Loucy (cell line): ENCODE results near the gene FGFR3.

ENCODE experiments used
- H2AFZ ChIP-seq: fragments of 200-600 bp; sonication (generic); 2 replicates; pipeline ENCODE4 v1.6.0; 2016; ENCODE audit warnings: antibody characterized with exemption, mild to moderate bottlenecking, low read length, moderate library complexity
- H3F3A ChIP-seq: fragments of 200-600 bp; 2 replicates; pipeline ENCODE4 v1.6.0; 2016; ENCODE audit warnings: antibody characterized with exemption, low read depth, mild to moderate bottlenecking
- H3K27me3 ChIP-seq: fragments of 200-600 bp; sonication (generic); 2 replicates; pipeline ENCODE4 v1.6.1; 2014; ENCODE audit warnings: low read length, mild to moderate bottlenecking; ENCODE audit not compliant: insufficient read depth, poor library complexity, severe bottlenecking
- H3K36me3 ChIP-seq: fragments of 200-600 bp; sonication (generic); 2 replicates; pipeline ENCODE4 v1.6.1; 2016; ENCODE audit warnings: low read length; ENCODE audit not compliant: insufficient read depth
- H3K4me1 ChIP-seq: fragments of 200-600 bp; sonication (generic); 2 replicates; pipeline ENCODE4 v1.5.1; 2014; ENCODE audit warnings: low read length, mild to moderate bottlenecking; ENCODE audit not compliant: insufficient read depth, poor library complexity, severe bottlenecking
- H3K4me2 ChIP-seq: fragments of 200-600 bp; sonication (generic); 2 replicates; pipeline ENCODE4 v1.6.0; 2014; ENCODE audit warnings: antibody characterized with exemption, low read length, low read depth, mild to moderate bottlenecking; ENCODE audit not compliant: poor library complexity, severe bottlenecking
- H3K4me3 ChIP-seq: fragments of 200-600 bp; sonication (generic); 2 replicates; pipeline ENCODE4 v1.5.1; 2014; ENCODE audit warnings: low read length, mild to moderate bottlenecking, mixed read lengths; ENCODE audit not compliant: poor library complexity, severe bottlenecking
- H3K79me2 ChIP-seq: fragments of 200-600 bp; sonication (generic); 2 replicates; pipeline ENCODE4 v1.6.1; 2014; ENCODE audit warnings: low read length; ENCODE audit not compliant: insufficient read depth
- H3K9ac ChIP-seq: fragments of 200-600 bp; sonication (generic); 2 replicates; pipeline ENCODE4 v1.6.0; 2014; ENCODE audit warnings: mild to moderate bottlenecking, low read depth, low read length, moderate library complexity; ENCODE audit not compliant: poor library complexity, severe bottlenecking
- H3K9me2 ChIP-seq: fragments of 200-600 bp; sonication (generic); replicated peaks from 2 replicates; pipeline ENCODE4 v1.6.1; 2016; ENCODE audit warnings: low read depth, low read length, mixed read lengths
- H3K9me3 ChIP-seq: fragments of 200-600 bp; sonication (generic); 2 replicates; pipeline ENCODE4 v1.6.1; 2014; ENCODE audit warnings: mild to moderate bottlenecking, antibody characterized with exemption, low read length, low read depth; ENCODE audit not compliant: insufficient read depth
- H4K20me1 ChIP-seq: fragments of 200-600 bp; sonication (generic); 2 replicates; pipeline ENCODE4 v1.6.0; 2014; ENCODE audit warnings: antibody characterized with exemption, low read length, mild to moderate bottlenecking; ENCODE audit not compliant: insufficient read depth, poor library complexity, severe bottlenecking
- EZH2phosphoT487 ChIP-seq: fragments of 200-600 bp; IDR thresholded peaks from 2 replicates; pipeline ENCODE4 v1.6.1; 2018; ENCODE audit warnings: antibody characterized with exemption, mild to moderate bottlenecking, moderate library complexity, borderline replicate concordance
- TF ChIP-seq, protein P1 (sequence below): fragments of 200-600 bp; sonication (generic); conservative IDR thresholded peaks from 2 replicates; pipeline ENCODE4 v1.5.1; 2014; ENCODE audit warnings: mild to moderate bottlenecking, antibody characterized with exemption, low read length

FGFR3 gene

DNA sequence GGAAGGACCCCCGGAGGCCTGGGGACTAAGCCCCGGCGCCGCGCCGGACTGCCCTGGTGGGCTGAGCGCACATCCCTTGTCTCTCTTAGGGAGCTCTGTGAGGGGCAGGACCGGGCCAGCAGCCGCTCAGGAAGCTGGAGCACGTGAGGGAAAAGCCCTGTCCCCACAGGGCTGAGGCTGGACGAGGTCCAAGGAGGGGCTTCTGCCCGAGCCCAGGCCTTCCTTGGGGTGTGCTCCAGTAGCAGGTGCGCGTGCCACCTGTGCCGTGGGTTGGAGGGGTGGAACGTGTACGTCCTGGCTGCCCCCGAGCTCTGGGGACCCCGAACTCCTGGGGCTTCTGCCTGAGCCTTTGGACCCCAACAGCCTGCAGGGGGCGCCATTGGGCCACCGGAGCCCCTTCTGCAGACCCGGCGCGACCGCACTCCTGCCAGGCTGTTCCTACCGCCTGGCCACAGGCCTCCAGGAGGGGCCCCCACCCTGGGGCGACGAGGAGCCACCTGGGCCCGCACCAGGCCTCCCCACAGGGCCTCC, 44.6 kb upstream of the FGFR3 start:
- Histone ChIP-seq H3K9me2 (no peaks in the 10 kb centered on the region), H3K79me2 (no peaks in the 10 kb centered on the region), H2AFZ (peak overlapping the region; percentile 51; the same call in 1 of the 2 replicates), H3K9me3 (no peaks in the 10 kb centered on the region), H3F3A (no peaks in the 10 kb centered on the region), H4K20me1 (no peaks in the 10 kb centered on the region), H3K4me3 (peak overlapping the region; percentile 31), H3K4me1 (peaks cover 4% of the 10 kb centered on the region), H3K4me2 (peak overlapping the region; percentile 30), H3K36me3 (peaks cover 11% of the 10 kb centered on the region; the same call in 1 of the 2 replicates), H3K27me3 (no peaks in the 10 kb centered on the region), H3K9ac (no peak overlapping the region)
- TF ChIP-seq, protein P1, sequence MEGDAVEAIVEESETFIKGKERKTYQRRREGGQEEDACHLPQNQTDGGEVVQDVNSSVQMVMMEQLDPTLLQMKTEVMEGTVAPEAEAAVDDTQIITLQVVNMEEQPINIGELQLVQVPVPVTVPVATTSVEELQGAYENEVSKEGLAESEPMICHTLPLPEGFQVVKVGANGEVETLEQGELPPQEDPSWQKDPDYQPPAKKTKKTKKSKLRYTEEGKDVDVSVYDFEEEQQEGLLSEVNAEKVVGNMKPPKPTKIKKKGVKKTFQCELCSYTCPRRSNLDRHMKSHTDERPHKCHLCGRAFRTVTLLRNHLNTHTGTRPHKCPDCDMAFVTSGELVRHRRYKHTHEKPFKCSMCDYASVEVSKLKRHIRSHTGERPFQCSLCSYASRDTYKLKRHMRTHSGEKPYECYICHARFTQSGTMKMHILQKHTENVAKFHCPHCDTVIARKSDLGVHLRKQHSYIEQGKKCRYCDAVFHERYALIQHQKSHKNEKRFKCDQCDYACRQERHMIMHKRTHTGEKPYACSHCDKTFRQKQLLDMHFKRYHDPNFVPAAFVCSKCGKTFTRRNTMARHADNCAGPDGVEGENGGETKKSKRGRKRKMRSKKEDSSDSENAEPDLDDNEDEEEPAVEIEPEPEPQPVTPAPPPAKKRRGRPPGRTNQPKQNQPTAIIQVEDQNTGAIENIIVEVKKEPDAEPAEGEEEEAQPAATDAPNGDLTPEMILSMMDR, result peak; percentile 76
- TF ChIP-seq EZH2phosphoT487, result no peak

DNA sequence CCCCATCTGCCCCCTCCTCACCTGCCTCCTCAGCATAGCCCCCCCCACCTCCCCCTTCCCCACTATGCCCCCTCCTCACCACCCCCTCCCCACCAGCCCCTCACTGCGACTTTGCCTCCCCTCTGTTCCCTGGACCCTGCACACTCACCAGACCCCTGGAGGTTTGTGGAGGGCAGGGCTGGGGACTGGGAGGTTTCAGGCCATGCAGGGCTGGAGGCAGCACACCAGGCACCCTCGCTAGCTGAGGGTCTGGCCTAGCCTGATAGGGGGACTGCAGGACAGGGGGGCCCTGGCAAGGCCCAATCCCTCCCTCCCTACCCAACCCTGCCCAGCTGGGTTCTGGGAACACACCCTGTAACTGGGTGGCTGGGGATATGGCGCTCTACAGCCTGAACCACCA, 43.7 kb upstream of the FGFR3 start:
- no peaks in the 10 kb centered on the region for H3K27me3 ChIP-seq

DNA sequence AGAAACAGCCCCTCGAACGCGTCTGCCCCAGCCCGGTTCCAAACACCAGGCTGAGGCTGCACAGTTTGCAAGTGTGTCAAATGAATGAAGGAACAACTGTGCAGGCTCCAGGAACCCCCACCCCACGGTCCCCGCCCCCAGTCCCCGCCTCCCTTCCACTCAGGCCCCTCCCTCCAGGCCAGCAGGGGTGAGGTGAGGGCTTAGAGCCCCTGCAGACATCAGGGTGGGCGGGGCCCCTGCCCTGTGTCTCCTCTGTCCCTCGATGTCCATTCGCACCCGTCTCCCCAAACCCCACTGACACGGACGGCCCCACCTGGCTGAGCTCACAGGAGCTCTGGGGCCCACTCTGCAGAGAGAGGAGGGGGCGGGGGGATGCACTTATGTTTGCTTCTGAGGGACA, 43.3 kb upstream of the FGFR3 start:
- Histone ChIP-seq H3K36me3 (peaks cover 3% of the 10 kb centered on the region; the same call in 1 of the 2 replicates), H3K27me3 (no peaks in the 10 kb centered on the region), H3F3A (no peaks in the 10 kb centered on the region), H3K4me3 (no peak overlapping the region), H4K20me1 (no peaks in the 10 kb centered on the region), H3K9me2 (no peaks in the 10 kb centered on the region), H3K9ac (no peak overlapping the region), H3K9me3 (no peaks in the 10 kb centered on the region), H3K79me2 (no peaks in the 10 kb centered on the region), H3K4me2 (no peak overlapping the region), H2AFZ (no peak overlapping the region), H3K4me1 (peaks cover 4% of the 10 kb centered on the region)
- TF ChIP-seq, protein P1, result no peak
- no peak for TF ChIP-seq EZH2phosphoT487

More for the DNA sequence above, 43.7 kb upstream of the FGFR3 start:
- H3K36me3 ChIP-seq, result peaks cover 8% of the 10 kb centered on the region; the same call in 1 of the 2 replicates
- H3K4me1 ChIP-seq, result peaks cover 4% of the 10 kb centered on the region
- H3K4me3 ChIP-seq, result no peak overlapping the region
- no peak overlapping the region for H2AFZ ChIP-seq
- no peaks in the 10 kb centered on the region for H3F3A ChIP-seq
- no peaks in the 10 kb centered on the region for H3K9me2 ChIP-seq
- no peak overlapping the region for H3K9ac ChIP-seq
- H3K79me2 ChIP-seq, result no peaks in the 10 kb centered on the region
- TF ChIP-seq EZH2phosphoT487, result no peak
- TF ChIP-seq, protein P1, result no peak
- no peak overlapping the region for H3K4me2 ChIP-seq
- no peaks in the 10 kb centered on the region for H3K9me3 ChIP-seq
- H4K20me1 ChIP-seq, result no peaks in the 10 kb centered on the region
